ENCODE data around the gene MYCBP2. TPM values are rescaled to one million over a fixed set of nuclear protein-coding genes. Genes with fewer than 3 reads are reported as not detected.

The MYCBP2 gene
- total and polyA plus RNA-seq, 10 donors, result 55.2 to 251 (median 200) TPM

DNA sequence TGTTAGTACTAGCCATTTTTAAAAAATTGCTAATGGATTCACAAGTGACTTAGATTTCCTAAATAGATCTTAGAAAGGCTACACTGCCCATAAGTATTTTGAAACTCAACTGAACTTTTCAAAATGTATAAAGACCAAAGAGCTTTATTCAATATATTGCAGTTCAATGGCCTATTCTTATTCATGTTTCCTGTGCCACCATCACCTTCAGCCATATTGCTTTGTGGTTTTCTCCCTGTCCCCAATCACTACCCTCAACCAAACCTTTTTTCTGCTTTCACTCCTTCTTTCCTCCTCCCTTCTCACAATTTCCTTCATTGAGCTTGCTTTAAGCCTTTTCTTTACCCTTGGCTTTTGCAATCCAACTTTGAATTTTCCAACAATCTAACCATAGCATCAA, 100.9 kb downstream of the MYCBP2 start:
- H3K4me3 ChIP-seq, result no peak overlapping the region
- intact Hi-C loops (cut with DNase I; ENCODE audit: low total_unique reads), result no loop called here
- peaks cover 0 to 77% (median 32%) of the 10 kb centered on the region in 6 donors for H3K36me3 ChIP-seq
- H3K27ac ChIP-seq, result no peak overlapping the region
- H3K27me3 ChIP-seq (replicated peaks in 1 of 7), result no peaks in the 10 kb centered on the region
- TF ChIP-seq, protein P1, sequence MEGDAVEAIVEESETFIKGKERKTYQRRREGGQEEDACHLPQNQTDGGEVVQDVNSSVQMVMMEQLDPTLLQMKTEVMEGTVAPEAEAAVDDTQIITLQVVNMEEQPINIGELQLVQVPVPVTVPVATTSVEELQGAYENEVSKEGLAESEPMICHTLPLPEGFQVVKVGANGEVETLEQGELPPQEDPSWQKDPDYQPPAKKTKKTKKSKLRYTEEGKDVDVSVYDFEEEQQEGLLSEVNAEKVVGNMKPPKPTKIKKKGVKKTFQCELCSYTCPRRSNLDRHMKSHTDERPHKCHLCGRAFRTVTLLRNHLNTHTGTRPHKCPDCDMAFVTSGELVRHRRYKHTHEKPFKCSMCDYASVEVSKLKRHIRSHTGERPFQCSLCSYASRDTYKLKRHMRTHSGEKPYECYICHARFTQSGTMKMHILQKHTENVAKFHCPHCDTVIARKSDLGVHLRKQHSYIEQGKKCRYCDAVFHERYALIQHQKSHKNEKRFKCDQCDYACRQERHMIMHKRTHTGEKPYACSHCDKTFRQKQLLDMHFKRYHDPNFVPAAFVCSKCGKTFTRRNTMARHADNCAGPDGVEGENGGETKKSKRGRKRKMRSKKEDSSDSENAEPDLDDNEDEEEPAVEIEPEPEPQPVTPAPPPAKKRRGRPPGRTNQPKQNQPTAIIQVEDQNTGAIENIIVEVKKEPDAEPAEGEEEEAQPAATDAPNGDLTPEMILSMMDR (IDR thresholded peaks at IDR 0.05 in 8 of 11, conservative IDR thresholded peaks at IDR 0.05 in 3 of 11), result no peak
- TF ChIP-seq POLR2AphosphoS5 (IDR thresholded peaks at IDR 0.05) (no peak), POLR2A (IDR thresholded peaks at IDR 0.05) (no peak)
- no peak for DNase-seq
- H3K4me1 ChIP-seq, result no peaks in the 10 kb centered on the region
- H3K9me3 ChIP-seq, result no peaks in the 10 kb centered on the region

DNA sequence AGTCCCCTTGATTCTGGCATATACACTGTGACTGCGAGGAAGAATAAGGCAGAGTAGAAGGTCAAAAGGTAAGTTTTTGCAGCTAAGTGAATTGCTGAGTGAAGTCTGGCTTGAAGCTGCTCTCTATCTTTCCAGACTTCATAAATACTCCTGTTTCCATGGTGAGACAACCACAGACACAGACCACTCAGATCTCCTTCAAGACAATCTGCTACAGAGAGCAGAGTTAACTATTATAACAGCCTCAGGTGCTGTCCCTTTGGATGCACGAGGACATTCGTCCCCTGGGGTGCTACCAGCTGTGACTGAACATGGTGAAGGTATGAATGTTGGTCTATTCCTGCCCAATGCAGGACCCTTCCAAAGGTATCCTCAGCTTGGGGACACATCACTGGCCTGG, 104.0 kb downstream of the MYCBP2 start:
- TF ChIP-seq POLR2A (IDR thresholded peaks at IDR 0.05) (no peak), POLR2AphosphoS5 (IDR thresholded peaks at IDR 0.05) (no peak)
- TF ChIP-seq, protein P1 (IDR thresholded peaks at IDR 0.05 in 8 of 11, conservative IDR thresholded peaks at IDR 0.05 in 3 of 11), result no peak
- Histone ChIP-seq H3K36me3 (peaks cover 0 to 90% (median 31%) of the 10 kb centered on the region in 6 donors), H3K27ac (no peak overlapping the region), H3K27me3 (replicated peaks in 1 of 7) (no peaks in the 10 kb centered on the region), H3K4me1 (peaks cover 0 to 21% (median 5%) of the 10 kb centered on the region in 6 donors), H3K9me3 (no peaks in the 10 kb centered on the region), H3K4me3 (no peak overlapping the region)
- no peak for DNase-seq
- WGBS, 5 donors, result 86 to 97% (median 94%) methylated on average over 3 of the region's 3 CpGs
- intact Hi-C loops (cut with DNase I; ENCODE audit: low total_unique reads), result no loop called here

DNA sequence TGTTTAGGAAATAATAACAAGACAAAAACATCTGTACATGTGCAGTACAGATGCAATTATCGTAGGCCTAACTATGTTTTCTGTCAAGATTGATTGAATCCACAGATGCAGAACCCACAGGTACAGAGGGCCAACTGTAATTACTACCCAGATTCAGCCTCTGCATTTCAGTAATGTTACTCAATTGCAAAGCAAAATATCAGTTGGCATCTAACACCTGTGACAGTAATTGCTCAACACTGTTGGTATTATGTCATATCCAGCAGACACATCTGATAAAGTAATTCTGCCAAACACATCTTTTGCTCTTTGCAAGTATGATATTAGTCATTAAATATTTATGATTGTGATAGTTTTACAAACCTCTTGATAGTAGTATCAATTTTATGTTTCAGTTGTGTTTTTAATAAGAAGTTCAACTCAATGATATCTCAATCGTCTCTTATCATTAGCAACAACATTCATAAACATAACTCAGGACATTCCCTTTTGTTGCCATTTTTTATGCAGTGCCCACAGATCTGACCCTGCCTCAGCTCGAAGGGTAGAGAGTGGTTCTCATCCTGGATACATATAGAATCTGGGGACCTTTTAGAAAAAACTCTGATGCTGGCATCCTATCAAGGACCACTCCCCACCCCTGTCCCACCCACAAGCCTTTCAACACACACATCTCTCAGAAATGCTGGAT, 104.7 kb downstream of the MYCBP2 start:
- Histone ChIP-seq H3K36me3 (peaks cover 0 to 97% (median 36%) of the 10 kb centered on the region in 6 donors), H3K4me3 (no peak overlapping the region), H3K4me1 (peaks cover 0 to 21% (median 5%) of the 10 kb centered on the region in 6 donors), H3K27me3 (replicated peaks in 1 of 7) (no peaks in the 10 kb centered on the region), H3K9me3 (no peaks in the 10 kb centered on the region), H3K27ac (no peak overlapping the region)
- no peak for DNase-seq
- intact Hi-C loops (cut with DNase I; ENCODE audit: low total_unique reads), result no loop called here
- 75 to 88% (median 81%) methylated on average over 3 of the region's 3 CpGs for WGBS, 5 donors
- no peak for TF ChIP-seq POLR2AphosphoS5 (IDR thresholded peaks at IDR 0.05)
- TF ChIP-seq, protein P1 (IDR thresholded peaks at IDR 0.05 in 8 of 11, conservative IDR thresholded peaks at IDR 0.05 in 3 of 11), result no peak
- no peak for TF ChIP-seq POLR2A (IDR thresholded peaks at IDR 0.05)

DNA sequence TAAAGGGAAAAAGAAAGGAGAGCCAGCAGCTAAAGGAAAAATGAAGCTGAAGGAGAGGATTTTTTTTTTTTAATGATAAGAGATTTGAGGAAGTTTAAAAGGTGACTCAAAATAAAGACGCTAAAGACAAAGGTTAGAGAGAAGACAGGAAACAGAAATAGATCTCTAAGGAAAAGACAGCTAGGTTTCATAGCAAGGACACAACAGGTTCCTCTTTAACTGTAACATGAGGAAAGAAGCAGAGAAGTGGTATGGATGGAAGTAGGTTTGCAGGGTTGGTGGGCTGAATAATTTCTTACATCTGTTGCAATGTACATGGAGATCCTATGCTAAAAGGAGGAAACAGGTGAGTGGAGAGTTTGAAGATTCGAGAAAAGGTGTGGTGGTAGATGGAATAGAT, 107.5 kb downstream of the MYCBP2 start:
- Histone ChIP-seq H3K4me3 (no peak overlapping the region), H3K27me3 (replicated peaks in 1 of 7) (no peaks in the 10 kb centered on the region), H3K9me3 (no peaks in the 10 kb centered on the region), H3K36me3 (peaks cover 3 to 99% (median 54%) of the 10 kb centered on the region in 6 donors), H3K27ac (peak overlapping the region in 2 of 8 donors; percentile 6 to 38), H3K4me1 (peaks cover 0 to 21% (median 5%) of the 10 kb centered on the region in 6 donors)
- no peak for DNase-seq
- TF ChIP-seq, protein P1 (IDR thresholded peaks at IDR 0.05 in 8 of 11, conservative IDR thresholded peaks at IDR 0.05 in 3 of 11), result no peak
- TF ChIP-seq POLR2A (IDR thresholded peaks at IDR 0.05), result no peak
- intact Hi-C loops (cut with DNase I; ENCODE audit: low total_unique reads), result no loop called here
- 44 to 64% (median 54%) methylated on average over 2 of the region's 2 CpGs for WGBS, 5 donors
